ENCODE results near the gene NDUFS7. TPM values are rescaled to one million over a fixed set of nuclear protein-coding genes. Genes with fewer than 3 reads are reported as not detected.

The NDUFS7 gene
- polyA plus RNA-seq, 1 experiment = 59.6 TPM

DNA sequence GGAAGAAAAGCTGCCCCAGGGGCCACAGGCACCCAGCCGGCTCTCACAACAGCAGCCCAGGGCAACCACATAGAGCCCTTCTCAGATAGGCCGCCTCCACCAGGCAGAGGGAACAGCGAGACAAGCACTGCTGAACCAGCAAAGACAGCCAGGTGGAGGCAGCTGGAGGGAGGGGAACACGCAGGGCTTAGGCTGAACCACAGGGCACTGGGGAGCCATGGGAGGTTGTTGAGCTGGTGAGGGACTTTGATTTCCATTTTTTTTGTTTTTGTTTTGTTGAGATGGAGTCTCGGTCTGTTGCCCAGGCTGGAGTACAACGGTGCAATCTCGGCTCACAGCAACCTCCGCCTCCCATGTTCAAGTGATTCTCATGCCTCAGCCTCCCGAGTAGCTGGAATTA lies 14.1 kb downstream of the NDUFS7 start:
- ChIA-PET POLR2A (no interaction called here), CTCF (interaction anchor here (0.7 to 1.8 kb wide), 3 partner anchors 47 to 154 kb away, joined by 3 to 5 read pairs (median 3); no protein-coding TSS in a partner anchor)
- Histone ChIP-seq H3K36me3 (ENCODE audit: control insufficient read depth, insufficient read depth, low read length) (no peaks in the 10 kb centered on the region; the same call in 1 of the 2 replicates), H3K4me3 (ENCODE audit: low read depth, low read length) (no peak overlapping the region), H3K27me3 (ENCODE audit: control insufficient read depth, insufficient read depth, low read length) (no peaks in the 10 kb centered on the region)
- TF ChIP-seq, protein P1, sequence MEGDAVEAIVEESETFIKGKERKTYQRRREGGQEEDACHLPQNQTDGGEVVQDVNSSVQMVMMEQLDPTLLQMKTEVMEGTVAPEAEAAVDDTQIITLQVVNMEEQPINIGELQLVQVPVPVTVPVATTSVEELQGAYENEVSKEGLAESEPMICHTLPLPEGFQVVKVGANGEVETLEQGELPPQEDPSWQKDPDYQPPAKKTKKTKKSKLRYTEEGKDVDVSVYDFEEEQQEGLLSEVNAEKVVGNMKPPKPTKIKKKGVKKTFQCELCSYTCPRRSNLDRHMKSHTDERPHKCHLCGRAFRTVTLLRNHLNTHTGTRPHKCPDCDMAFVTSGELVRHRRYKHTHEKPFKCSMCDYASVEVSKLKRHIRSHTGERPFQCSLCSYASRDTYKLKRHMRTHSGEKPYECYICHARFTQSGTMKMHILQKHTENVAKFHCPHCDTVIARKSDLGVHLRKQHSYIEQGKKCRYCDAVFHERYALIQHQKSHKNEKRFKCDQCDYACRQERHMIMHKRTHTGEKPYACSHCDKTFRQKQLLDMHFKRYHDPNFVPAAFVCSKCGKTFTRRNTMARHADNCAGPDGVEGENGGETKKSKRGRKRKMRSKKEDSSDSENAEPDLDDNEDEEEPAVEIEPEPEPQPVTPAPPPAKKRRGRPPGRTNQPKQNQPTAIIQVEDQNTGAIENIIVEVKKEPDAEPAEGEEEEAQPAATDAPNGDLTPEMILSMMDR (IDR thresholded peaks at IDR 0.05; ENCODE audit: insufficient read depth, low read depth, low read length) = no peak
- DNase-seq (ENCODE audit: low read depth) = no peak

DNA sequence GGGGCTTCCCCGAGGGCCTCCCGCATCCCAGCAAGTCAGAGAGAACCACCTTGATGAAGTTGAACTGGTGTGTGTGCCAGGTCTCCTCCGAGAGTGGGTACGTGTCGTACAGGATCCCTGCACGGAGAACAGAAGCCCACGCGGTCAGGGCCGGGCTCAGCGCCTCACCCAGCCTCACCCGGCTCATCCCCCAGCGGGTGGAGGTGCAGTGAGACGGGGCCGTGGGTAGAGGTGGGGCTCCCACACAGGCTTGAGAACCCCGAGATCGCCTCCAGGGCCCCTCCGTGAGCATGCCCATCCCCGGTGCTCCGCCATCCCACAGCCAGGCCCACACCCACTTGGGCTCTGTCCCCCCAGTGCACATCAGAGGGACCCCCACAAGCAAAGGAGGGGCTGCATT lies 15.4 kb downstream of the NDUFS7 start:
- POLR2A ChIA-PET = no interaction called here
- no peak for DNase-seq (ENCODE audit: low read depth)
- TF ChIP-seq, protein P1 (IDR thresholded peaks at IDR 0.05; ENCODE audit: insufficient read depth, low read depth, low read length) = no peak
- no peak overlapping the region for H3K4me3 ChIP-seq (ENCODE audit: low read depth, low read length)
- no peaks in the 10 kb centered on the region for H3K27me3 ChIP-seq (ENCODE audit: control insufficient read depth, insufficient read depth, low read length)
- H3K36me3 ChIP-seq (ENCODE audit: control insufficient read depth, insufficient read depth, low read length) = no peaks in the 10 kb centered on the region; the same call in 1 of the 2 replicates
- CTCF ChIA-PET = interaction anchor here (0.6 kb wide), 1 partner anchor 17 kb away, joined by 3 read pairs; no protein-coding TSS in a partner anchor

DNA sequence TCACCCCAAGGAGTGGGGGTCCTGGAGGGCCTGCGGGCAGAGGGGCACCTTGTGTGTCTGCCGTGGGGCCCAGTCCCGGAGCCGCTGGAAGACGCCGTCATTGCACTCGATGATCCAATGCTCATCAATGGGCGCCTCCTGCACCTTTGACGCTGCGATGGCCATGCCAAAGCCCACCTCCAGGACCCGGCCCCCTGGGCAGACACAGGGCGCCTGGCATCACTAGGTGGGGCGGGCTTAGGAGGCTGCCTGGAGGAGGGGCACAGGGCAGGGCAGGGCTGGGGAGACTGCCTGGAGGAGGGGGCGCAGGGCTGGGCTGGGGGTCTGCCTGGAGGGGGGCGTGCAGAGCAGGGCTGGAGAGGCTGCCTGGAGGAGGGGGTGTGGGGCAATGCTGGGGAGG lies 16.0 kb downstream of the NDUFS7 start:
- Histone ChIP-seq H3K36me3 (ENCODE audit: control insufficient read depth, insufficient read depth, low read length) (no peaks in the 10 kb centered on the region; the same call in 1 of the 2 replicates), H3K4me3 (ENCODE audit: low read depth, low read length) (no peak overlapping the region), H3K27me3 (ENCODE audit: control insufficient read depth, insufficient read depth, low read length) (no peaks in the 10 kb centered on the region)
- TF ChIP-seq, protein P1 (IDR thresholded peaks at IDR 0.05; ENCODE audit: insufficient read depth, low read depth, low read length) = no peak
- no peak for DNase-seq (ENCODE audit: low read depth)
- POLR2A ChIA-PET = no interaction called here
- CTCF ChIA-PET = no interaction called here

DNA sequence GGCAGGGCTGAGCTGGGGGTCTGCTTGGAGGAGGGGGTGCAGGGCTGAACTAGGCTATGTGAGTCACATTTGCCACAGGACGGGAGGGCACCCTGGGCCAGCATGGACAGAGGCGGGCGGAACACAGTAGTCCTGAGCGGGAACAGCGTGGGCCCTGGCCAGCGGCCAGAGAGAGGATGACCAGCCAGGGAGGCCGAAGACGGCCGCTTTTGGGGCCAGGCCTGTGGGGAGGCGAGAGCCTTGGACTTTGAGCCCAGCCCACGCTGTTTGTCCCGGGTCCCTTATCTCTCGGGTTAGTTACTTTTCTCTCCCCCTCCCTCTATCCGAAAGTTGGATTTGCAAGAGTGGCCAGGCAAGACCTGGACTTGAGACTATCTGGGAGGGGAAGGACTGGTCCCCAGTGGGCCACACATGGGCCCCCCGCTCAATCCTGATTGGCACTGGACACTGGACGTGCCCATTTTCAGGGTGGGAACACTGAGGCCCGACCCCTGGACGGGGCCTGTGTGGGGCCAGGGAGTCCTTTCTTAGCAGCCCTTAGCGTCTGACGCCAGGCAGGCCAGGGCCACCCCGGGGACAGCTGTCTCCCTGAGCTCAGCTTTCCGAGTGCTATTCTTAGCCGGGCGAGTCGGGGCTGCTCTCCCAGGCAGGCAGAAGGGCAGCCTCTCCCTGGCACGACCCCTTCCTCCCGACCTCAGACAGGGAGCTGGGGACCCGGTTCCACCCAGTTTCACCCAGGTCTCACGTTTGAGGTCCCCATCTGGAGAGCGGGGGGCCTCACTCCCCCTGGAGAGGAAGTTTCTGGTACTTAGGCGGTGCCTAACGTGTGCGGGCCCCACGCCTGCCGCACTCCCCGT lies 16.8 kb downstream of the NDUFS7 start:
- H3K4me3 ChIP-seq (ENCODE audit: low read depth, low read length) = peak overlapping the region; percentile 77
- ChIA-PET CTCF (interaction anchor here (1.0 kb wide), 1 partner anchor 17 kb away, joined by 3 read pairs; the partner anchor contains the start of gene NDUFS7), POLR2A (no interaction called here)
- no peaks in the 10 kb centered on the region for H3K27me3 ChIP-seq (ENCODE audit: control insufficient read depth, insufficient read depth, low read length)
- H3K36me3 ChIP-seq (ENCODE audit: control insufficient read depth, insufficient read depth, low read length) = no peaks in the 10 kb centered on the region; the same call in 1 of the 2 replicates
- no peak for DNase-seq (ENCODE audit: low read depth)
- TF ChIP-seq, protein P1 (IDR thresholded peaks at IDR 0.05; ENCODE audit: insufficient read depth, low read depth, low read length) = no peak

DNA sequence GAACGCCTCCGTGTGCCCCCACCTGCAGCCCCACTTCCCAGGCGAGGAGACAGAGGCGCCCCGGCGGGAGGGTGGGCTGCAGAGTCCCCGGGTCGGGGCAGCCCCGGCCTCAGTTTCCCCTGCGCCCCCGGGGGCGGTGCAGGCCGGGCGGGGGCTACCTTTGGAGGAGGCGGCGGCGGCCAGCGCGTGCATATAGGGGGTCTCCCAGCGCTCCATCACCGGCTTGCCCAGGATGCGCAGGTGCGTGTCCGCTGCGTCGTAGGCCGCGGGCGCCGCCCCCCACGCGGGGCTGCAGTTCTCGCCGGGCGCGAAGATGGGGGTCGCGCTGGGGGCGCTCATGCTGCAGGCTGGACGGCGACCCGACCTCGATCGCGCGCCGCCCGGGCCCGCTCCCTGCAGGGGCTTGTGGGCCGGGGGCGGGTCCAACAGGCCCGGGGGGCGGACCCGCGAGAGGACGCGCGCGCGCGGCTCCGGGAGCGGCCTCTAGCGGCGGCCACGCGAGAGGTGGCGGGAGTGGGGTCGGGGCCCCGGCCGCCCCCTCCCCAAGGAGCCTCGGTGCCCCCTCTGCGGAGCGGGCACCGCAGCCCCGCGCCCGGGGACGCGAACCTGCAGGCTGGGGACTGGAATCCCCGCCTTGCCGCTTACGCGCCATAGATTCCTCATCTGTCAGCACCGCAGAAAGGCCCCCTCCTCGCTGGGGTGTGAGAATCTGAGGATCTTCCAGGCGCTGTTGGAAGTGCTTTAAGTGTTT lies 17.6 kb downstream of the NDUFS7 start, which contains the start of gene GAMT:
Gene GAMT (minus strand): TSS at position 405 of the 751 bp plus-strand sequence. CDS start 66 bp downstream, at position 339.
- ChIA-PET CTCF (interaction anchor here (1.0 kb wide), 1 partner anchor 18 kb away, joined by 3 read pairs; the partner anchor contains the start of gene NDUFS7), POLR2A (no interaction called here)
- TF ChIP-seq, protein P1 (IDR thresholded peaks at IDR 0.05; ENCODE audit: insufficient read depth, low read depth, low read length) = peak; percentile 12; the same call in 1 of the 2 replicates
- Histone ChIP-seq H3K27me3 (ENCODE audit: control insufficient read depth, insufficient read depth, low read length) (no peaks in the 10 kb centered on the region), H3K4me3 (ENCODE audit: low read depth, low read length) (peak within 1 kb of the TSS; percentile 77), H3K36me3 (ENCODE audit: control insufficient read depth, insufficient read depth, low read length) (no peaks in the 10 kb centered on the region; the same call in 1 of the 2 replicates)
- no peak for DNase-seq (ENCODE audit: low read depth)
